Left kidney (tissue), 2 donors: ENCODE measurements around the gene MEGF6. TPM values are rescaled to one million over a fixed set of nuclear protein-coding genes. Genes with fewer than 3 reads are reported as not detected.

Experiments used
- DNase-seq: peaks from one replicate; pipeline ENCODE4 v3.0.0-alpha.2; 2013
- polyA plus RNA-seq: library from polyadenylated mRNA; unstranded; fragments of 120-200 nt; gene quantifications from one replicate; pipeline ENCODE4 v1.2.1, GENCODE V29; 2013; ENCODE audit not compliant: insufficient read length

Gene MEGF6
- polyA plus RNA-seq, 1 donor = 8.6 TPM

- no peak for DNase-seq
Observed at GRCh38 chr1:3645666-3646355, 34.5 kb upstream of the MEGF6 start.

GRCh38 chr1:3645247-3645646 is 33.9 kb upstream of the MEGF6 start:
- no peak for DNase-seq

GRCh38 chr1:3644273-3644672 is 33.0 kb upstream of the MEGF6 start:
- DNase-seq = no peak

GRCh38 chr1:3642919-3643675 is 31.8 kb upstream of the MEGF6 start:
- DNase-seq = no peak

- DNase-seq = no peak
Observed at GRCh38 chr1:3641816-3642215, 30.5 kb upstream of the MEGF6 start.

GRCh38 chr1:3641046-3641760 is 29.9 kb upstream of the MEGF6 start:
- DNase-seq = no peak

- no peak for DNase-seq
Observed at GRCh38 chr1:3640121-3640837, 29.0 kb upstream of the MEGF6 start.

- no peak for DNase-seq
Observed at GRCh38 chr1:3639397-3639911, 28.1 kb upstream of the MEGF6 start.

GRCh38 chr1:3638676-3639075 is 27.4 kb upstream of the MEGF6 start:
- no peak for DNase-seq

GRCh38 chr1:3638027-3638426 is 26.7 kb upstream of the MEGF6 start:
- DNase-seq = no peak

GRCh38 chr1:3636531-3636930 is 25.2 kb upstream of the MEGF6 start:
- DNase-seq = no peak

GRCh38 chr1:3636080-3636479 is 24.8 kb upstream of the MEGF6 start:
- no peak for DNase-seq

GRCh38 chr1:3634059-3634800 is 22.9 kb upstream of the MEGF6 start:
- DNase-seq = no peak

- no peak for DNase-seq
Observed at GRCh38 chr1:3633344-3634058, 22.2 kb upstream of the MEGF6 start.

- DNase-seq = no peak
Observed at GRCh38 chr1:3632716-3633343, 21.5 kb upstream of the MEGF6 start.

- DNase-seq = no peak
Observed at GRCh38 chr1:3632298-3632697, 21.0 kb upstream of the MEGF6 start.

GRCh38 chr1:3631320-3632260 is 20.3 kb upstream of the MEGF6 start:
- no peak for DNase-seq

- DNase-seq = no peak
Observed at GRCh38 chr1:3630914-3631313, 19.6 kb upstream of the MEGF6 start.

GRCh38 chr1:3630161-3630611 is 18.9 kb upstream of the MEGF6 start:
- no peak for DNase-seq
